CD14-positive monocyte (primary cell): ENCODE data around the gene IL16. TPM values are rescaled to one million over a fixed set of nuclear protein-coding genes. Genes with fewer than 3 reads are reported as not detected.

ENCODE experiments used
- DNase-seq, 3 donors: peaks; one replicate each; pipeline ENCODE4 v3.0.0-alpha.2; 2011 to 2022
- H2AFZ ChIP-seq: 2 replicates; pipeline ENCODE4 v1.6.0; 2012; ENCODE audit warnings: mild to moderate bottlenecking, low read depth, low read length, inconsistent platforms; ENCODE audit not compliant: insufficient read depth, poor library complexity, severe bottlenecking
- H3K27ac ChIP-seq, 2 donors: 1 replicate in 1 of 2; 2 replicates in 1 of 2; pipeline ENCODE4 v1.5.1; 2012 to 2013; ENCODE audit warnings: low read length in 2 of 2, control low read depth in 1 of 2, inconsistent platforms in 1 of 2, low read depth in 1 of 2, mild to moderate bottlenecking in 1 of 2
- H3K27me3 ChIP-seq, 2 donors: one replicate each; pipeline versions ENCODE4 v1.6.0 to v1.6.1; 2011 to 2013; ENCODE audit warnings: low read length in 2 of 2; ENCODE audit not compliant: control insufficient read depth in 2 of 2, insufficient read depth in 2 of 2
- H3K36me3 ChIP-seq, 2 donors: replicated peaks in 1 of 2; 1 replicate in 1 of 2; 2 replicates in 1 of 2; pipeline versions ENCODE4 v1.5.1 to v1.6.1; 2012 to 2013; ENCODE audit warnings: low read length in 2 of 2, control low read depth in 1 of 2, inconsistent platforms in 1 of 2, mild to moderate bottlenecking in 1 of 2; ENCODE audit not compliant: insufficient read depth in 2 of 2, control insufficient read depth in 1 of 2
- H3K4me1 ChIP-seq, 2 donors: 1 replicate in 1 of 2; 2 replicates in 1 of 2; pipeline versions ENCODE4 v1.5.1 to v1.6.1; 2012 to 2013; ENCODE audit warnings: low read length in 2 of 2, control low read depth in 1 of 2, inconsistent platforms in 1 of 2, mild to moderate bottlenecking in 1 of 2, moderate library complexity in 1 of 2; ENCODE audit not compliant: insufficient read depth in 2 of 2, control insufficient read depth in 1 of 2
- H3K4me2 ChIP-seq: replicated peaks from 2 replicates; pipeline ENCODE3; 2012; ENCODE audit warnings: low read length, moderate library complexity, mild to moderate bottlenecking; ENCODE audit not compliant: poor library complexity, severe bottlenecking; ENCODE audit errors: extremely low read depth
- H3K4me3 ChIP-seq, 3 experiments: fragments of 200-600 bp in 1 of 3; sonication (generic) in 1 of 3; replicated peaks in 1 of 3; 1 replicate in 2 of 3; 2 replicates in 1 of 3; pipeline ENCODE4 v1.5.1; 2011 to 2013; ENCODE audit warnings: low read length in 3 of 3, mild to moderate bottlenecking in 3 of 3, control low read depth in 2 of 3, low read depth in 2 of 3, inconsistent platforms in 1 of 3, moderate library complexity in 1 of 3
- H3K79me2 ChIP-seq: 2 replicates; pipeline ENCODE4 v1.6.0; 2012; ENCODE audit warnings: mild to moderate bottlenecking, control low read depth, inconsistent platforms, low read length, moderate library complexity; ENCODE audit not compliant: insufficient read depth
- H3K9ac ChIP-seq: 2 replicates; pipeline ENCODE4 v1.6.0; 2017; ENCODE audit warnings: low read length, mild to moderate bottlenecking; ENCODE audit not compliant: insufficient read depth, poor library complexity, severe bottlenecking
- H3K9me3 ChIP-seq, 2 donors: replicated peaks in 1 of 2; 1 replicate in 1 of 2; 2 replicates in 1 of 2; pipeline versions ENCODE4 v1.5.1 to v1.6.1; 2012 to 2013; ENCODE audit warnings: low read length in 2 of 2, control low read depth in 1 of 2; ENCODE audit not compliant: control insufficient read depth in 1 of 2, insufficient read depth in 1 of 2
- H4K20me1 ChIP-seq: 2 replicates; pipeline ENCODE4 v1.6.0; 2012; ENCODE audit warnings: mild to moderate bottlenecking, low read length, control low read depth, moderate library complexity; ENCODE audit not compliant: insufficient read depth
- H3K27ac Mint-ChIP-seq, 7 donors: one replicate each; pipeline ENCODE4 v1.8.0; 2020; ENCODE audit warnings: mild to moderate bottlenecking in 7 of 7, mixed read lengths in 7 of 7, moderate library complexity in 6 of 7, inconsistent platforms in 2 of 7
- H3K27me3 Mint-ChIP-seq, 3 donors: one replicate each; pipeline ENCODE4 v1.8.0; 2021 to 2022; ENCODE audit warnings: low read depth in 3 of 3, mild to moderate bottlenecking in 3 of 3, mixed read lengths in 3 of 3, moderate library complexity in 3 of 3, inconsistent platforms in 1 of 3
- H3K36me3 Mint-ChIP-seq, 2 donors: one replicate each; pipeline ENCODE4 v1.8.0; 2020; ENCODE audit warnings: mixed read lengths in 2 of 2, inconsistent platforms in 1 of 2, mild to moderate bottlenecking in 1 of 2
- H3K4me1 Mint-ChIP-seq: one replicate; pipeline ENCODE4 v1.8.0; 2020; ENCODE audit warnings: mild to moderate bottlenecking, mixed read lengths
- H3K4me3 Mint-ChIP-seq, 2 donors: one replicate each; pipeline ENCODE4 v1.8.0; 2020; ENCODE audit warnings: mild to moderate bottlenecking in 2 of 2, mixed read lengths in 2 of 2, moderate library complexity in 1 of 2
- H3K9me3 Mint-ChIP-seq, 7 donors: one replicate each; pipeline ENCODE4 v1.8.0; 2020 to 2022; ENCODE audit warnings: mixed read lengths in 7 of 7, mild to moderate bottlenecking in 6 of 7, moderate library complexity in 6 of 7, inconsistent platforms in 2 of 7
- WGBS: methylation state at CpG from one replicate; pipeline ENCODE4 v1.1.5; 2013; ENCODE audit warnings: missing lambda C conversion rate; ENCODE audit not compliant: insufficient coverage; 5-methylcytosine and 5-hydroxymethylcytosine counted together
- intact Hi-C, 2 donors: fragments of 100-400 bp; cut with micrococcal nuclease; formaldehyde crosslinking; loops; one replicate each; pipeline versions ENCODE4 v1.15.0 to v1.15.1; 2023
- polyA plus RNA-seq, 3 donors: library from polyadenylated mRNA; depleted of rRNA in 1 of 3; unstranded in 2 of 3; stranded (reverse) in 1 of 3; fragments of 300-500 nt in 2 of 3; fragments of >200 nt in 1 of 3; fragmentation: Illumina TruSeq in 2 of 3; gene quantifications; 1 replicate in 2 of 3; 2 replicates in 1 of 3; pipeline ENCODE4 v1.2.3, GENCODE V29; 2012 to 2021
- TF ChIP-seq, protein P1 (sequence below): fragments of 200-600 bp; IDR thresholded peaks from one replicate; pipeline ENCODE4 v1.8.0; 2022; ENCODE audit warnings: antibody characterized with exemption, mild to moderate bottlenecking

IL16 gene
- polyA plus RNA-seq, 3 donors, result 64.8 to 95.1 (median 71.5) TPM

DNA sequence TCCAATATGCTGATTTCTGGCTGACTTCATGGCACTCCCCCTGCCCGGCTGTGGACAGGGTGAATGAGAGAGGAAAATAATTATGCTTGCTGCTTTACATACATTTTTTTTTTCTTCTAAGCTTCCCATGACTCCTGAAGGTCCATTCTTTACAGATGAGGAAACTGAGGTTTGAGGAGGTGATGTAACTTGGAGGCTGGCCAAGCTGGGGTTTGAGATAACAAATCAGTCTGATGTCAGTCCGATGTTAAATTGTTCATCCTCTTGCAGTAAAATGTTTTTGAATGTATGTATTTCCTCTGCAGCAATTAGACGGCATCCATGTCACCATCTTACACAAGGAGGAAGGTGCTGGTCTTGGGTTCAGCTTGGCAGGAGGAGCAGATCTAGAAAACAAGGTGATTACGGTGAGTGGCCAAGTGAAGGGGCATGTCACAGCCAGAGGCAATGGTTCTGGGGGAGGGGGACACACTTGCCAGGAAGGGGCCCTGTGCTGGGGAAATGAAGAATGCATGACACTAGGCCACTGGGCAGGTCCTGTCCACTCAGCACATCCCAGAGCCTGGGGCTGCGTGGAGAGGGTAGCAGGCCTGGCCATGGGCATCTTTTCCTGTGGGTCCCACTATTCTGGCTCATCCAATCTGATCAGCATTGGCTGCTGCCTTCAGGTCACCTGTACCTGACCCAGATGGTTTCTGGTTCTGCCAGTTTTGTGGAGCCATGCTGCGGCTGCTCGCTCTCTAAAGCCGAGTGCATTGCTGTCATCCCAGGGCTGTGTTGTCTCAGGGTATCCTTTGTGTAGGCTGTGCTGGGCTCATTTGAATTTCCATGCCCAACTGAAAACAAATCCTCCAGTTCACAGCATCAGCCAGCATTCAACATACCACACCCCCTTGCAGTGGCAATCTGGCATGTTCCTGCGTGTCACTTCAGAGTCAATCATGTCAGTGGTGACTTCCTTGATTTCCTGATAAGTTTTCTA is 106.9 kb downstream of the IL16 start:
- Histone ChIP-seq H3K27ac (peak overlapping the region; percentile 94 to 95), H3K4me1 (peaks cover 69 to 72% of the 10 kb centered on the region in 2 donors), H3K4me2 (peak overlapping the region; percentile 91), H3K9me3 (no peaks in the 10 kb centered on the region), H3K4me3 (peak overlapping the region in 1 of 3 experiments; percentile 91), H4K20me1 (peaks cover 100% of the 10 kb centered on the region), H3K9ac (peak overlapping the region; percentile 55), H3K36me3 (peaks cover 73 to 84% of the 10 kb centered on the region in 2 donors), H3K79me2 (peaks cover 86% of the 10 kb centered on the region), H2AFZ (no peak overlapping the region), H3K27me3 (no peaks in the 10 kb centered on the region)
- Mint-ChIP-seq H3K27me3 (peaks cover 0 to 2% (median 0%) of the 10 kb centered on the region in 3 donors), H3K27ac (peak overlapping the region; percentile 97 to 99 (median 99)), H3K4me1 (peaks cover 71% of the 10 kb centered on the region), H3K4me3 (peak overlapping the region; percentile 65 to 84), H3K36me3 (peaks cover 94 to 96% of the 10 kb centered on the region in 2 donors), H3K9me3 (peaks cover 0 to 3% (median 0%) of the 10 kb centered on the region in 7 donors)
- intact Hi-C loops, result loop anchor here in 1 of 2 donors (10.0 kb wide), 1 partner anchor 1329 kb away; the partner anchor contains the start of gene BCL2A1
- WGBS, result 76% methylated on average over 6 of the region's 9 CpGs
- peak in 2 of 3 donors; percentile 52 for DNase-seq
- TF ChIP-seq, protein P1, sequence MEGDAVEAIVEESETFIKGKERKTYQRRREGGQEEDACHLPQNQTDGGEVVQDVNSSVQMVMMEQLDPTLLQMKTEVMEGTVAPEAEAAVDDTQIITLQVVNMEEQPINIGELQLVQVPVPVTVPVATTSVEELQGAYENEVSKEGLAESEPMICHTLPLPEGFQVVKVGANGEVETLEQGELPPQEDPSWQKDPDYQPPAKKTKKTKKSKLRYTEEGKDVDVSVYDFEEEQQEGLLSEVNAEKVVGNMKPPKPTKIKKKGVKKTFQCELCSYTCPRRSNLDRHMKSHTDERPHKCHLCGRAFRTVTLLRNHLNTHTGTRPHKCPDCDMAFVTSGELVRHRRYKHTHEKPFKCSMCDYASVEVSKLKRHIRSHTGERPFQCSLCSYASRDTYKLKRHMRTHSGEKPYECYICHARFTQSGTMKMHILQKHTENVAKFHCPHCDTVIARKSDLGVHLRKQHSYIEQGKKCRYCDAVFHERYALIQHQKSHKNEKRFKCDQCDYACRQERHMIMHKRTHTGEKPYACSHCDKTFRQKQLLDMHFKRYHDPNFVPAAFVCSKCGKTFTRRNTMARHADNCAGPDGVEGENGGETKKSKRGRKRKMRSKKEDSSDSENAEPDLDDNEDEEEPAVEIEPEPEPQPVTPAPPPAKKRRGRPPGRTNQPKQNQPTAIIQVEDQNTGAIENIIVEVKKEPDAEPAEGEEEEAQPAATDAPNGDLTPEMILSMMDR, result no peak

GRCh38 chr15:81304226-81304625 is 107.5 kb downstream of the IL16 start:
- peak overlapping the region; percentile 97 to 99 (median 99) for H3K27ac Mint-ChIP-seq
- peaks cover 0 to 3% (median 0%) of the 10 kb centered on the region in 7 donors for H3K9me3 Mint-ChIP-seq
- H3K27me3 ChIP-seq, result no peaks in the 10 kb centered on the region
- DNase-seq, result peak; percentile 83 to 92 (median 88)
- peak overlapping the region; percentile 94 to 95 for H3K27ac ChIP-seq
- peaks cover 80 to 91% of the 10 kb centered on the region in 2 donors for H3K36me3 ChIP-seq
- H3K4me3 ChIP-seq, result peak overlapping the region in 1 of 3 experiments; percentile 91
- peaks cover 96 to 99% of the 10 kb centered on the region in 2 donors for H3K36me3 Mint-ChIP-seq
- H2AFZ ChIP-seq, result no peak overlapping the region
- H3K9ac ChIP-seq, result peak overlapping the region; percentile 55
- H3K4me1 ChIP-seq, result peaks cover 62 to 66% of the 10 kb centered on the region in 2 donors
- intact Hi-C loops, result loop anchor here in 1 of 2 donors (10.0 kb wide), 1 partner anchor 1329 kb away; the partner anchor contains the start of gene BCL2A1
- H3K4me3 Mint-ChIP-seq, result peak overlapping the region in 1 of 2 donors; percentile 60
- peaks cover 79% of the 10 kb centered on the region for H3K79me2 ChIP-seq
- H3K4me1 Mint-ChIP-seq, result peaks cover 67% of the 10 kb centered on the region
- peak overlapping the region; percentile 91 for H3K4me2 ChIP-seq
- peaks cover 0 to 2% (median 0%) of the 10 kb centered on the region in 3 donors for H3K27me3 Mint-ChIP-seq
- TF ChIP-seq, protein P1, result no peak
- no CpG with 5 or more reads among the region's 5 CpGs for WGBS
- peaks cover 100% of the 10 kb centered on the region for H4K20me1 ChIP-seq
- H3K9me3 ChIP-seq, result no peaks in the 10 kb centered on the region
